ENCODE measurements around the gene SCNN1G.
"Not testable (repeated sequence)": the region's sequence is repeated elsewhere in the genome, so short reads cannot be mapped to it uniquely, and the experiment has no call there.

SCNN1G gene

DNA sequence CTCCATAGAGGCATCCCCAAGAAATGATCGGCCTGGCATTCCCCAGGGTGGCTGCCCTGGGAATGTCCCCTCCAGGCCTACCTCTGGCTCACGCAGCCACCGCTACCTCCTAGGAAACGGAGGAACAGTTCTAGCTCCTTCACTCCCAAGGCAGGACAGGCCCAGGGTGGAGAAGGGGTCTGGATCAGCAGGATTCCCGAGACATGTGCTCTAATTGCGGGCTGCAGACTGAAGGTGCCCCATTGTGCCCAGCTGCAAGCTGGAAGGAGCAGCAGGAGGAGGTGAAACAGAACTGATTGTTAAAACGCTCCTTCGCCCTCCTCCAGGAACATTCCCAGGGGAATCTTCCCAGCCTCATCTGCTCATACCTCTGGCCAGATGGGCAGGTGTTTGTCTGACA lies 40.8 kb downstream of the SCNN1G start:
- in situ Hi-C loops (cut with HindIII; ENCODE audit: low pct_unique_long_range_greater_than_20kb, low sequenced_read_pairs) = no loop called here
- no peak for TF ChIP-seq JUND (IDR thresholded peaks at IDR 0.05; ENCODE audit: low read depth)
- DNase-seq (ENCODE audit: low read depth in 1 of 2, low spot score in 1 of 2) = no peak

DNA sequence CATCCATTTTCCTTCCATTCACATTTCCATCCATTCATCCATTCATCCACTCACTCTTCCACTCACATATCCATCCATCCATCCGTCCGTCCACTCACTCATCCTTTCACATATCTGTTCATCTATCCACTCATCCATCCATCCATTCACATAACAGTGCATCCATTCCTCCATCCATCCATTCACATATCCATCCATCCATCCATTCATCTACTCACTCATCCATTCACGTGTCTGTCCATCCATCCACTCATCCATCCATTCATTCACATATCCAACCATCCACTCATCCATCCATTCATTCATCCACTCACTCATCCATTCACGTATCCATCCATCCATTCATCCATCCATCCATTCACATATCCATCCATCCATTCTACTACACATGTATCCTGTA lies 42.6 kb downstream of the SCNN1G start:
- TF ChIP-seq JUND (IDR thresholded peaks at IDR 0.05; ENCODE audit: low read depth) = no peak
- in situ Hi-C loops (cut with HindIII; ENCODE audit: low pct_unique_long_range_greater_than_20kb, low sequenced_read_pairs) = no loop called here
- no peak for DNase-seq (ENCODE audit: low read depth in 1 of 2, low spot score in 1 of 2)

- no peak for DNase-seq (ENCODE audit: low read depth in 1 of 2, low spot score in 1 of 2)
- in situ Hi-C loops (cut with HindIII; ENCODE audit: low pct_unique_long_range_greater_than_20kb, low sequenced_read_pairs) = no loop called here
- no peak for TF ChIP-seq JUND (IDR thresholded peaks at IDR 0.05; ENCODE audit: low read depth)
Observed at GRCh38 chr16:23225634-23226033, 43.1 kb downstream of the SCNN1G start.

GRCh38 chr16:23227529-23227928 lies 45.0 kb downstream of the SCNN1G start:
- in situ Hi-C loops (cut with HindIII; ENCODE audit: low pct_unique_long_range_greater_than_20kb, low sequenced_read_pairs) = no loop called here
- no peak for TF ChIP-seq JUND (IDR thresholded peaks at IDR 0.05; ENCODE audit: low read depth)
- peak in 1 of 2 experiments; percentile 25 for DNase-seq (ENCODE audit: low read depth in 1 of 2, low spot score in 1 of 2)

DNA sequence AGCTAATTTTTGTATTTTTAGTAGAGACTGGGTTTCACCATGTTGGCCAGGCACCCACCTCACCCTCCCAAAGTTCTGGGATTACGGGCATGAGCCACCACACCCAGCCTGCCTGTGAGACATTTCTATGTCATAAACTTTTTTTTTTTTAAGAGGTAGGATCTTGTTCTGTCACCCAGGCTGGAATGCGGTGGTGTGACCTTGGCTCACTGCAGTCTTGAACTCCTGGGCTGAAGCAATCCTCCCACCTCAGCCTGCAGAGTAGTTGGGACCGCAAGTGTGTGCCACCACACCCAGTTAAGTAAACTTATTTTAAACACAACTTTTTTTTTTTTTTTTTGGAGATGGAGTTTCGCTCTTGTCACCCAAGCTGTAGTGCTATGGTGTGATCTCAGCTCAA lies 47.2 kb downstream of the SCNN1G start:
- no peak for DNase-seq (ENCODE audit: low read depth in 1 of 2, low spot score in 1 of 2)
- in situ Hi-C loops (cut with HindIII; ENCODE audit: low pct_unique_long_range_greater_than_20kb, low sequenced_read_pairs) = no loop called here
- TF ChIP-seq JUND (IDR thresholded peaks at IDR 0.05; ENCODE audit: low read depth) = no peak

- no peak for TF ChIP-seq JUND (IDR thresholded peaks at IDR 0.05; ENCODE audit: low read depth)
- no peak for DNase-seq (ENCODE audit: low read depth in 1 of 2, low spot score in 1 of 2)
- in situ Hi-C loops (cut with HindIII; ENCODE audit: low pct_unique_long_range_greater_than_20kb, low sequenced_read_pairs) = no loop called here
Observed at GRCh38 chr16:23232806-23233205, 50.3 kb downstream of the SCNN1G start.

GRCh38 chr16:23235176-23235575 lies 52.6 kb downstream of the SCNN1G start:
- no peak for DNase-seq (ENCODE audit: low read depth in 1 of 2, low spot score in 1 of 2)
- no peak for TF ChIP-seq JUND (IDR thresholded peaks at IDR 0.05; ENCODE audit: low read depth)
- in situ Hi-C loops (cut with HindIII; ENCODE audit: low pct_unique_long_range_greater_than_20kb, low sequenced_read_pairs) = no loop called here

DNA sequence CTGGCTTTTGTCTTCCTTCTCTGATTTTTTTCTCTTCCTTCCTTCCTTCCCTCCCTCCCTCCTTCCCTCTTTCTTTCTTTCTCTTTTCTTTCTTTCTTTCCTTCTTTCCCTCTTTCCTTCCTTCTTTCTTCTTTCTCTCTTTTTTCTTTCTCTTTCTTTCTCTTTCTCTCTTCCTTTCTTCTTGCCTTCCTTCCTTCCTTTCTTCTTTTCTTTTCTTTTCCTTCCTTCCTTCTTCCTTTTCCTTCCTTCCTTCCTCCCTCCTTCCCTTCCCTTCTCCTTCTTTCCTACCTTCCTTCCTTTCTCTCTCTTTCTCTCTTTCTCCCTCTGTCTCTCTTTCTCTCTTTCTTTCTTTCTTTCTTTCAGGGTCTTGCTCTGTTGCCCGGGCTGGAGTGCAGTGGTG lies 54.4 kb downstream of the SCNN1G start:
- no peak for DNase-seq (ENCODE audit: low read depth in 1 of 2, low spot score in 1 of 2)
- in situ Hi-C loops (cut with HindIII; ENCODE audit: low pct_unique_long_range_greater_than_20kb, low sequenced_read_pairs) = no loop called here
- TF ChIP-seq JUND (IDR thresholded peaks at IDR 0.05; ENCODE audit: low read depth) = no peak

- in situ Hi-C loops (cut with HindIII; ENCODE audit: low pct_unique_long_range_greater_than_20kb, low sequenced_read_pairs) = no loop called here
- DNase-seq (ENCODE audit: low read depth in 1 of 2, low spot score in 1 of 2) = no peak
- no peak for TF ChIP-seq JUND (IDR thresholded peaks at IDR 0.05; ENCODE audit: low read depth)
Observed at GRCh38 chr16:23240994-23241393, 58.4 kb downstream of the SCNN1G start.

GRCh38 chr16:23244122-23244521 lies 61.6 kb downstream of the SCNN1G start:
- no peak for DNase-seq (ENCODE audit: low read depth in 1 of 2, low spot score in 1 of 2)
- in situ Hi-C loops (cut with HindIII; ENCODE audit: low pct_unique_long_range_greater_than_20kb, low sequenced_read_pairs) = no loop called here
- no peak for TF ChIP-seq JUND (IDR thresholded peaks at IDR 0.05; ENCODE audit: low read depth)

- TF ChIP-seq JUND (IDR thresholded peaks at IDR 0.05; ENCODE audit: low read depth) = no peak
- in situ Hi-C loops (cut with HindIII; ENCODE audit: low pct_unique_long_range_greater_than_20kb, low sequenced_read_pairs) = no loop called here
- DNase-seq (ENCODE audit: low read depth in 1 of 2, low spot score in 1 of 2) = no peak
Observed at GRCh38 chr16:23245268-23245667, 62.7 kb downstream of the SCNN1G start.

DNA sequence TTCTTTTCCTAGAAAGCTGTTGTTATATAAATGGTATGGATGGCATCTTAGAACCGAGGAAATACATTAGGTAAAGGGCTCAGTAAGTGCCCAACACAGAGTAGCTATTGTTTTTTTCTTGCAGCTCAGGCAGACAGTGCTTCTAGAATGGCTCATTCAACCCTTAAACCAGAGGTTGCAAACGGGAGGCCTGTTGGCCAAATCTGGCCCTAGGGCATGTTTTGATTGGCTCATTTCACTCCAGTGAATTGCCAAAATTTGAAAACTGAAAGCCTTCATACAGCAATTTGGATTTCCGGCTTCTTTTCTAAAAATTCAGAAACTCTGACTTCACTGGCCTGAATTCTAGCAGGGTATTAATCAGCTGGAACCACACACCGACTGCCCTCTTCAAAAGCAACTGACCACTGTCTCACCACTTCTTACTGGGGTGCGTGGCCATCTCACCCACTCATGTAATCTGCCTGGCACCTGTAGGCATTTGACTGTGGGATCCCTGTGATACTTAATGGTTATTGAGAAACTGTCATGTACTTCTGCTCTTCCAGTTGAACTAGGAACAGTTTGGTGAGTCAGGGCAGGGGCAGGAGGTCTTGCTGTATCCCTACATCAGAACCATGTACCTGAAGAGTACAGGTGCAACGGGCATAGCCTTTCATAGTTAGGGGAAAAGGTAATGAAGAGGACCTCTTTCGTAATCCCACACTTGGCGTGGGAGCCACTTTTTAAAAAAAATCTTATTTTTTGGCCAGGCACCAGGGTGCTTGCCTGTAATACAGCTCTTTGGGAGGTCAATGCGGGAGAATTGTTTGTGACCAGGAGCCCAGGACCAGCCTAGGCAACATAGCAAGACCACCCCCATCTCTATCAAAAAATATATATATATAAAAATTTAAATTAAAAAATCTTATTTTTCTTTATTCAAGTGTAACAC lies 66.0 kb downstream of the SCNN1G start:
- no peak for TF ChIP-seq JUND (IDR thresholded peaks at IDR 0.05; ENCODE audit: low read depth)
- in situ Hi-C loops (cut with HindIII; ENCODE audit: low pct_unique_long_range_greater_than_20kb, low sequenced_read_pairs) = no loop called here
- no peak for DNase-seq (ENCODE audit: low read depth in 1 of 2, low spot score in 1 of 2)

GRCh38 chr16:23249830-23250229 lies 67.3 kb downstream of the SCNN1G start:
- TF ChIP-seq JUND (IDR thresholded peaks at IDR 0.05; ENCODE audit: low read depth) = no peak
- no peak for DNase-seq (ENCODE audit: low read depth in 1 of 2, low spot score in 1 of 2)
- in situ Hi-C loops (cut with HindIII; ENCODE audit: low pct_unique_long_range_greater_than_20kb, low sequenced_read_pairs) = no loop called here

- no peak for TF ChIP-seq JUND (IDR thresholded peaks at IDR 0.05; ENCODE audit: low read depth)
- DNase-seq (ENCODE audit: low read depth in 1 of 2, low spot score in 1 of 2) = no peak
- in situ Hi-C loops (cut with HindIII; ENCODE audit: low pct_unique_long_range_greater_than_20kb, low sequenced_read_pairs) = no loop called here
Observed at GRCh38 chr16:23252310-23252709, 69.8 kb downstream of the SCNN1G start.

DNA sequence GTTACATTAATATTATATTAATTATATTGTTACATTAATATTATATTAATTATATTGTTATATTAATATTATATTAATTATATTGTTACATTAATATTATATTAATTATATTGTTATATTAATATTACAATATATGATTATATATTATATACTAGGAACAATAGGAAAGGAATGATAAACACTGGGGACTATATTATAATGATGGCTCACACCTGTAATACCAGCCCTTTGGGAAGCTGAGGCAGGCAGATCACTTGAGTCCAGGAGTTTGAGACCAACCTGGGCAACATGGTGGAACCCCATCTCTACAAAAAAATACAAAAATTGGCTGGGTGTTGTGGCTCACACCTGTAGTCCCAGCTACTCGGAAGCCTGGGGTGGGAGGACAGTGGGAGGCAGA lies 71.1 kb downstream of the SCNN1G start:
- DNase-seq (ENCODE audit: low read depth in 1 of 2, low spot score in 1 of 2); in situ Hi-C loops (cut with HindIII; ENCODE audit: low pct_unique_long_range_greater_than_20kb, low sequenced_read_pairs): not testable (repeated sequence)

All from T47D (cell line).